ENCODE data around the gene INO80D.
"Not testable (repeated sequence)": the region's sequence is repeated elsewhere in the genome, so short reads cannot be mapped to it uniquely, and the experiment has no call there.

INO80D gene

DNA sequence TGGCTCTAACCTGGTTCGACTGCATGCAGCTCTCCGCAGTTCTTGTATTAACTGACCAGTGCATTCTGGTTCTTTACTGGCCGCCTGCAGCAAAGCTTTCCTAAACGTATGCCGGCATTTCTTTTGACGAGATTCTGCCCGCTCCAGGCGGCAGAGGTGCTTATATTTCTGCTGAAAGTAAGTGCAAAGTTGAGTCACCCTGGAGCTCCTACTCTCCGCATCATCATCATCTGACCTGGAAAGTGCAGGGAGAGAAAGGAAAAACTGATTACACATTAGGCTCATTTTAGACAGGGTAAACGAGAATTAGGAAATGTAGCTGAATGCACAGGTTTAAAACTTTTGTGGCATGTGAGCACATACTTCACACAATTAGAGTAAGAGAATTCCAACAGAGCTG is 57.9 kb downstream of the INO80D start:
- no peak for DNase-seq

DNA sequence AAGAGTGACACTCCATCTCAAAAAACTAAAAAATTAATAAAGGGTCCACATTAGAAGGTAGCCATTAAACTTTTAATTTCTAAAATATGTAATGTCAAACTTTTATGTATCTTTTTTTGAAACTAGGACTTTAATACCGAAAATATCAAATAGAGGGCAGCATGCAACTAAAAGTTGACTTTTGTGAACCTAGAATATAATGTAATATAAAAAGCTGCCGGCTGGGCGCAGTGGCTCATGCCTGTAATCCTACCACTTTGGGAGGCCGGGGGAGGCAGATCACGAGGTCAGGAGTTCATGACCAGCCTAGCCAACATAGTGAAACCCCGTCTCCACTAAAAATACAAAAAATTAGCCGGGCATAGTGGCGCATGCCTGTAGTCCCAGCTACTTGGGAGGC is 62.8 kb downstream of the INO80D start:
- no peak for DNase-seq

DNA sequence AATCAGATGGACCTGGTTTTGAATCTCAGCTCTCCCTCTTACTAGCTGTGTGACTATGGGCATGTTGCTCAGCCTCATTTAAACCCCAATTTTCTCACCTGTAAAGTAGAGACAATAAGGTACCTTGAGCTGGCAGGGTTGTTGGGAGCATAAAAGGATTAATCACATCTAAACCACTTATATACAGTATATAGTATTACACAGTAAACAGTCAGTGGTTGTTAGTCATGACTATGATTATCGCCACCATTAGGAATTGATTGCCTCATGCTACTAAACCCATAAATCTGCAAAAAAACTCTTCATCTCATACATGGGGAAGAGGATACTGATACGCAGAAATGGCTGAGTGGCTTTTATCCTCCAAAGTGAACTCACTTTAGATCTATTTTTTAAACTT is 65.8 kb downstream of the INO80D start:
- DNase-seq, result no peak

DNA sequence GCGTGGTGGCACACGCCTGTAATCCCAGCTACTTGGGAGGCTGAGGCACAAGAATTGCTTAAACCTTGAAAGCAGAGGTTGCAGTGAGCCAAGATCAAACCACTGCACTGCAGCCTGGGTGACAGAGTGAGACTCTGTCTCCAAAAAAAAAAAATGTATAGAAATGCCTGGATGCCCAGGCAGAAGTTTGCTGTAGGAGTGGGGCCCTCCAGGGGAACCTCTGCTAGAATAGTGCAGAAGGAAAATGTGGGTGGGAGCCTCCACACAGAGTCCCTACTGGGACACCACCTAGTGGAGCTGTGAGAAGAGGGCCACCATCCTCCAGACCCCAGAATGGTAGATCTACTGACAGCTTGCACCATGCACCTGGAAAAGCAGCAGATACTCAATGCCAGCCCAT is 70.2 kb downstream of the INO80D start:
- DNase-seq, result not testable (repeated sequence)

DNA sequence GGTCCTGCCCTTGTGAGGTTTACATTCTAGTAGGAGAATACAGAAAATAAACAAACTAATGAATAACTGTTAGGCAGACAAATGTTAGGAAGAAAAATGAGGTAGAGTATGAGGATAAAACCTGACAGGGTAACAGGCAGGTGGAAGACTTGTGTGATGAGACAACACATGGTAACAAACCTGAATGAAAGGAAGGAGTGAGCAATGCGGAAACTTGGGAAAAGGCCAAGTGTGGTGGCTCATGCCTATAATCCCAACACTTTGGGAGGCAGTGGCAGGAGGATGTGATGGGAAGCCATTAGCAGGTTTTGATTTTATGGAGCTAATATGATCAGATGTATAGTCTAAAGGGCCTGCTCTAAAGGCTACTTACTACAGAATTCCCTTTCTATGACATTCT is 74.2 kb downstream of the INO80D start:
- DNase-seq, result no peak

DNA sequence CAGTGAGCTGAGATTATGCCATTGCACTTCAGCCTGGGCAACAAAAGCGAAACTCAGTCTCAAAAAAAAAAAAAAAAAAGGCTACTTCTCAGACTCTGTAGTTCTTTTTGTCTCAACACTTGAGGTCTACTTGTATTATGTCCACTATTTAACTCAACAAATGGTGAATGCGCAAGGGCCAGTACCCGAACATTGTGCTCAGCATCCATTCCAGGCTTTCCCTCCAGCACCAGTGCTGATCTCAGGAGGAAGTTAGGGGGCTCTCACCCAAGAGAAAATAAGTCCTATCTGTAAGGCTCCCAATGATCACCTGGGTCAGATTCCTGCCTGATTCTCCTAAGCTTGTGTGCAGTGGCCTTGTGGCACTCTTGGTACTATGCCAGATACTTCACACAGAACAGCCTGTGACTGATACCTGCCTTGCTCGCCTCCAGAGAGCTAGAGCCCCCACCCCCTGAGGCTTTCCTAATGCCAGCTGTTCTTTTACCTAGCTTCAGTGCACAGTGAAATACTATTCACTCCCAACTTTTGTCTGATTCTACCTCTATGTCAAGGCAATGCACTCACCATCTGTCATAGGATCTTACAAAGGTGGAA is 74.9 kb downstream of the INO80D start:
- no peak for DNase-seq

DNA sequence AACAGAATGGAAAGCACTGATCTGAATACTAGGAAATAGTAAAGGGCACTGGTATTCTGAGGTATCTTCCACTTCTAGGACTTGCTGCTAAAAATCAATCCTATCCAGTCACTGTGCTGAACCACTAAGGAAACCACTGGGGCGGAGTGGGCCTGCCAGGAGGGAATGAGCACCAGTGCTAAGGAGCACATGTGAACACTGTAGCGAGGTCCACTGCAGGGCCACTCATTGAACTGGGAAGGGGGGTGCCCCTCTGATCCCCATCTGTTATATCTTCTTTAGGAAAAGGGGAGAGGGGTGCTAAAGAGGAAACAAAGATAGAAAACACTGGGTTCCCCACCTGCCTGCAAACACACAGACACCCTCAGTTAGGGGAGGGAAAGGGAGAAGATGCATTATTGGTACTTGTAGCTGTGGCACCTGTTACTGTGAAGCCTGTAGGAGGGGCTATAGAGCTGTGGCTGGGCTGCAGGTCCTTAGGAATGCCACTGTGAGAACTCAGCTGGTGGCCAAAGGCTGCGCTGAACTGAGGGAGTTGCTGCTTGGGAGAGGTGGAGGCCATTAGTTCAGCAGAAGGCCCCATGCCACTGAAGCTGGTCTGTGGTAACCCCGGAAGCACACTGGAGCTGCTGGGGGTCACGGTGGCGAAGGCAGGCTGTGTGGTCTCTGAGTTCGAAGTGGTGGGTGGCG is 81.8 kb downstream of the INO80D start:
- no peak for DNase-seq

DNA sequence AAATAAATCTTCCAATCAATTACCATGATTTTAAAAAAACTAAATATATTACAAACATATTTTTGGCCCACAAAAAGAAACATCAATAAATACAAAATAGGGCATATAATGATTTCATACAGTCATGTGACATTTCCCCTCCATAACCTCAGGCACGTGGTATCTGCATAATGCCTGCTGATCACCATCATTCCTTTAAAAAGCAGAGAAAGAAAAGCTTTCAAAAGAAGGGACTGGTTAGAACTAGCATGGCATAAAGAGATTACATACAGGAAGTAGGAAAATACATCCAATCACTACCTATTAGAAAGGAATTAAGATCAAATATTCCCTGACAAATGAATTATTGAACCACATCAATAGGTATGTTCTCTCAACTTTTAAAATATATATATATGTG is 83.5 kb downstream of the INO80D start:
- DNase-seq, result no peak

DNA sequence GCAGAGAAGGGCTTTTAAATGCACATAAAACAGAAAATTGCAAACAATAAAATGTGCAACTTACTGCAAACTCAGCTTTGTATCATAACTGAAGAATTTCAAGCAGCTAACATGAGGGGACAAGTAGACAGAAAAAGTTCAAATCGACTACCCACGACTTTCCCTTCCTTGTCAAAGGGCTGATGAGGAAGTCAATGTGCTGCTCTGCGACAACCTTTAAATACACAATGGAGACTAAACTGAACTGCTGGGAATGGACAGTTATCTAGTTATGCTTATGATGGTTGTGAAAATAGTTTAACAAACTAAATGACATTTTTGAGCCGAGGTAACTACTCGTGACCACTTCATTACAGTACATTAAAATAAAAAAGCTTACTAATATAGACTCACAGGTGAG is 84.1 kb downstream of the INO80D start:
- DNase-seq, result no peak

DNA sequence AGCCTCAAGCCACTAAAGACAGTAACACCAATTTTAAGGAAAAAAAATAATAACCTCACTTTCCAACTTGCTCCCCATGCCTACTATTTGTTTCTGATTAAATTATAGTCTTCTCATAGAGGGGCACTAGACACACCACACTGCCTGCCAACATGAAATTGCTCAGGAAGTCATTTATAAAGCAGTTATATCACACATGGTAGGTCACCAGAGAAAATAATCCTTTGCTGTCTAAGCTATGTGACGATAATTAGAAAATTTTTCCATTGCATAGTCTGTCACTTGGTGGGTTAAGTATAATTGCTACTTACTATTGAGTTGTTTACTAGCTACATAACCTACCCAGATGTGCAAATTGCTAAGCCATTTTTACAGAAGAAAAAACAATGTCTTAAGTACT is 85.2 kb downstream of the INO80D start:
- no peak for DNase-seq

DNA sequence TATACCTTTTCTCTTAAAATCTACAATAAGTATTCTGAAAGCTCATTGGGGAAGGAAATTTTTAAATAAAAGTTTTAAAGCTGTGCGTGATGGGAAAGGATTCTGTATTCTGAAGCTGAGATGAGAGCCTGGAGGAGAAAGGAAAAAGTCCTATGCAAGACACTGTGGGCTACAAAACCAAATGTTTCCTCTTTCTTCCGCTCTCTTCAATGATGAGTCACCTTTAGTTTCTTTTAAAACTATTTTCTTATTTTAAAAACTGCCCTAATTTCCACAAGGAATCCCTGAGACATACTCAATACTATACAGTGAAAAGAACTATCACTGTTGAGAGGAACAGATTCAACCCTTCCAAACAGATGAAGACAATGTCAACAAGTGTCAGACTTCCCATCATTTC is 87.4 kb downstream of the INO80D start:
- DNase-seq, result no peak

DNA sequence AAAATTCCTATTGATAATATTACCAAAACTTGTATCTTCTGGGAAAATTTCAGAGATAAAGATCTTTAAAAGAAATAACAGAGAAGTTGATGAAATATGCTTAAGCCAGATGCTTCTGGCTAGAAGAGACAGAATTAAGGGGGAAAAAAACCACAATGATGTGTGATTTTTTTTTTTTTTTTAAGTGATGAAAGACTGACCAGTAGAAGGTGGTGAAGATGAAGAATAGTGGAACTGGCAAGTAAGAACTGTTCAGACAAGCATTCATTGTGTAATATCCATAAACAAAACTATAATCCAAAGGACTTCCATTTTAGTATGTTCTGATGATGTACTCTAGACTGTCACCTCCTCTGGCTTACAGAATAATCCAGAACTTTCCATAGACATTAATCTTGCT is 89.8 kb downstream of the INO80D start:
- DNase-seq, result no peak

DNA sequence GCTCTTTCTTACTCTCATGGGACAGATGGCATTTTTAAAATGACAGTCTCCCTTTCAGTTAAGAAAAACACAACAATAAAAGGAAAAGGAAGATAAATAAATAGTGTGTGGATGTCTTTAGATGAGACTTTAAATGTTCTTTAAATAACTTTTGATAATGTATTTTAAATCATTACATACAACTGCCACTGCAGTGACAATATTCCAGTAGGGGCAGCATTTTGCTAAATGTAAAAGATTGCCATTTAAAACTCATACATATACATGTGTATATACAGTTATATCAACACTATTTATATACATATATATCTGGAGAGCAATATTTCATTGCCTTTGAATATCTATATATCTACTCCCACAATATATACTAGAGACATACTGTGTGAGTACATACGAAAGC is 90.7 kb downstream of the INO80D start:
- DNase-seq, result no peak

DNA sequence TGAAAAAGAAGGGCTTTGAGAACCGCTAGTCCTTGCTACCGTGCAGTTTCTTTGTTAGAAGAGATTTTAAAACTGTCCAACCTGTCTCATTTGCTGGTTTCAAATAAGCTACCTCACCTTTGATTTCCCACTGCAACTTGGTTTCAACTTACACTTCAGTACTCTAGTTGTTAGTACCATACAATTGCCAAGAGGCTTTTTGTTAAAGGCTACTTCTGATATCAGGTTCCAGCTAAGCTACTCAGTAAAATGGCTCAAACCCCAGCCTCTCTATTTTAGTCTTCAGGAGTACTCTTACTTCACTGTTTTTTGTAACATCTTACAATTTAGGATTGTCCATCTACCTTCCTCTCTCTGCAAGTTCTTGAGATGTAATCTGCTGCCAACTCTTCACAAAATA is 91.6 kb downstream of the INO80D start:
- no peak for DNase-seq

DNA sequence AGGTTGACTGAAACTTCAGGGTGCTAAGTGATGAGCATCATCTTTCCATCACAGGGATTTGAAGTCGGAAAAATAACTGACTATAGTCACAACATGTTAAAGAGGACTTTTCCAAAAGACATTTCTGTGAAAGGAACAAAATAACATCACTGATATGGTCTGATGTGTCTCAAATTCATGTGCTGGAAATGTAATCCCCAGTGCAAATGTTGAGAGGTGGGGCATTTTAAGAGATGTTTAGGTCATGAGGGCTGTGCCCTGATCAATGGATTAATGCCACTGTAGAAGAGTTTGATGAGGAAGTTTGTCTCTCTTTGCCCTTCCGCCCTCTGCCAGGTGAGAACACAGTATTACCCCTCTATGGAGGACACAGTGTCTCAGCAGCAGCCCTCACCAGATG is 95.9 kb downstream of the INO80D start:
- no peak for DNase-seq

DNA sequence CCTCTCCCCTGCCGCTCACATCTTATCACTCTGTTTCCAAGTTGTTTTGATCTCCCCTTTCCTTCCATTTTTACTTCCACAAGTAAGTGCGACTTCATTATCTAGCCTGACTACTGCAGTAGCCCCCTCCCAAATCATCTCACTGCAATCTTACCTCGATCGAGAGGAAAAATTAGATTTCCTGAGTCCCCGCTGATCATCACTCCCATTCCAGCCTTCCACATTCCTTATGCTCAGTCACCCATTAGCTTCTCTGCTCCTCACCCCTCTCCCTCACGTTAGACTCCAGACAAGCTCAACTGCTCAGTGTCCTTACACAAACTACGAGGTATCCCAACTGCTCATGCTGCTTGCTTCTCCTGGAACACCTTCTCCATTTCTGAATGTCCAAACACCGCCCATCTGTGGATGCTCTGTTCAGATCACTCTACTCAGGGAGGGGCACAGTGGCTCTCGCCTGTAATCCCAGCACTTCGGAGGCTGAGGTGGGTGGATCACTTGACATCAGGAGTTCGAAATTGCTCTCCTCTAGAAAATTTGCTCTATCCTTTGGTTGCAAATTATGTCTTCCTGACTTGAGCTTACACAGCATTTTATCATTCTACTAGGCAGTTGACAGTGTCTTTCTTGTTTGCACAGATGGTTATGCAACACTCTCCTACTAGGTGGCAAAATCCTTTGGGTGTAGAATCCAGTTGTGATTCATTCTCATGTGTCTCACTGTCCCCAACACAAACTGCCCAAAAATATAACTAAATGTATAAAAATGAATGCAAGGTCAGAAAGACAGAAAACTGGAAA is 96.5 kb downstream of the INO80D start:
- DNase-seq, result no peak

DNA sequence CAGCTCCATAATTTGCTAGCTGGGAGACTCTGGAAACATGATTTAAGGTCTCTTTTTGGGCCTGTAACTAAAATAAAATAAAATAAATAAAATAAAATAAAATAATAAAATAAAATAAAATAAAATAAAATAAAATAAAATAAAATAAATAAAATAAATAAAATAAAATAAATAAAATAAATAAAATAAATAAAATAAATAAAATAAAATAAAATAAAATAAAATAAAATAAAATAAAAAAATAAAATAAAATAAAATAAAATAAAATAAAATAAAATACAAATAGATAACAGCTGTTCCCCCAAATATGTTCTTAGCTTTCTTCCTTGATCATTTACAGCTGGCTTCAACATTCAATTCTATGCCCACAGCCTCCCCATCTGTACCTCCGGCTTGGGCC is 97.3 kb downstream of the INO80D start:
- DNase-seq, result not testable (repeated sequence)

DNA sequence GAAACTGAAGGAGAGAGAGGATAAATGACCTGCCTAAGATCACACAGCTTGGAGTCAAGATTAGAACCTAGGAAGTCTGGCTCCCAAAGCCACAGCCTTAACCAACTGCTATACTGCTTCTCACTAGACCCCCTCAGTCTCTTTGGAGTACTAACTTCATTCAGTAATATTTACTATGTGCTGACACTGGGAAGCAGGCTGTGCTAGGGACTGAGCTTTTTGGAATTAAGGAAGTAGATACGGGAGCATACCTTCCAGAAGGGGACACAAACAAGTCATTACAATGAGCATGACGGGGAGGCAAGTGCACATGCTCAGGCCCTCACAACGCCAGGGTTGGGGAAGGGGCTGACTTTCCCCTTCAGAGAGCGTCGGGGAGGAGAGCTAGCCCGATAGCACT is 97.7 kb downstream of the INO80D start:
- no peak for DNase-seq

DNA sequence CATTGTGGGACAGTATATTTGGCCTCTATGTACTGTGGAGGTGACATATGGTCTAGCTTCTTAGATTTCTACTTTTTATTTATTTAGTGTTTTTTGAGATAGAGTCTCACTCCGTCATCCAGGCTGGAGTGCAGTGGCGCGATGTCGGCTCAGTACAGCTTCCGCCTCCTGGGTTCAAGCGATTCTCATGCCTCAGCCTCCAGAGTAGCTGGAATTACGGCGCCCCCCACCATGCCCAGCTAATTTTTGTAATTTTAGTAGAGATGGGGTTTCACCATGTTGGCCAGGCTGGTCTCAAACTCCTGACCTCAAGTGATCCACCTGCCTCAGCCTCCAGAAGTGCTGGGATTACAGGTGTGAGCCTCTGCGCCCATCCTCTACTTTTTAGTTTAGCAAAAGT is 99.6 kb downstream of the INO80D start:
- not testable (repeated sequence) for DNase-seq

DNA sequence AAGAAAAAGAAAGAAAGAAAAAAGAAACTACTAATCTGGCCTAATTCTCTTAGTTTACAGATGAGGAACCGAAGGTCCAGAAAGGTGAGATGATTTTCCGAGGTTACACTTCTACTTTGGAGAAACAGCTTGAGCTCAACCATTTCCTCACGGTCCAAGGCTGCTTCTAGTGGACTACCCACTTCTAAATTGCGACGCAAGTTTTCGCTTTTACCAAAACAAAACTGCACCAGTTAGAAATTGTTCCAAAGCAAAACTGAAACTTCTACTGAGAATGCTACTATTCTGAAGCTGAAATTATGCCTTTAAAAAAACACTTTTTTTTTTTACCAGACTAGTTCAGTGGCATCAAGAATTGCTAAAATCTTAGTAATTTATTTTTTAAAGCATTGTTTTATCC is 101.6 kb downstream of the INO80D start:
- no peak for DNase-seq

DNA sequence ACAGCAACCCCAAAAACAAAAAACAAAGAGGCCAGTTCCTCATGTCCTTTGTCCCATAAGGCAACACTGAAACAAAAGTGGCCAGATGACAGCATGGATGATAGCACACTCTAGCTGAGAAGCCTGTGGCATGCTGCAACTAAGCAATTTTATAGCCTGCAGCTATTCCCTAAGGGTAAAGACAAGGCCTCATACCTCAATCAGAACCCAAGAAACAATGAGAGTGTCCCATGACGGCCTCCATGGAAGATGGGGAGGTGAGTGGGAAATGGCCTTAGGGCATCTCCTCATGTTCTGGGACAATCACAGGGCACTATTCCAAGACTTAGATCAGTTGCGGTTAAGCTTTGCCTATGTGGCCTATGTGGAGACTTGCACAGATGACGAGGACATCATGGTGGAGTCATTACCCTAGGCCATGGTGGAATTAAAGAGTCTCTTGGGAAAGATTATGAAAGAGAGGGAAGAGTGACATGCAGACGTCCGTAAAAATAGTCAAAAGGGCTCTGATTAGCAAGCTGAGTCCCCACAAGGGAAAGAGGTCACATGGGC is 103.1 kb downstream of the INO80D start:
- DNase-seq, result no peak

DNA sequence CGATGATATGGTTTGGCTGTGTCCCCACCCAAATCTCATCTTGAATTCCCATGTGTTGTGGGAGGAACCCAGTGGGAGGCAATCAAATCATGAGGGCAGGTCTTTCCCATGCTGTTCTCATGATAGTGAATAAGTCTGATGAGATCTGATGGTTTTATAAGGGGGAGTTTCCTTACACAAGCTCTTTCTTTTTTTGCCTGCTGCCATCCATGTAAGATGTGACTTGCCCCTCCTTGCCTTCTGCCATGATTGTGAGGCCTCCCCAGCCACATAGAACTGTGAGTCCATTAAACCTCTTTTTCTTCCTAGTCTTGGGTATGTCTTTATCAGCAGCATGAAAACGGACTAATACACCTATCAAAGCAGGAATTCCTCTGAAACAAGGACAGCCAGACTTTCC is 107.2 kb downstream of the INO80D start:
- DNase-seq, result not testable (repeated sequence)

DNA sequence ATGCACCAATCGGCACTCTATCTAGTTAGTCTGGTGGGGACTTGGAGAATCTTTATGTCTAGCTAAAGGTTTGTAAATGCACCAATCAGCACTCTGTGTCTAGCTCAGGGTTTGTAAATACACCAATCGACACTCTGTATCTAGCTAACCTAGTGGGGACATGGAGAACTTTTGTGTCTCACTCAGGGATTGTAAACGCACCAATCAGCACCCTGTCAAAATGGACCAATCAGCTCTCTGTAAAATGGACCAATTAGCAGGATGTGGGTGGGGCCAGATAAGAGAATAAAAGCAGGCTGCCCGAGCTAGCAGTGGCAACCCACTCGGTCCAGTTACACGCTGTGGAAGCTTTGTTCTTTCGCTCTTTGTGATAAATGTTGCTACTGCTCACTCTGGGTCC is 108.3 kb downstream of the INO80D start:
- not testable (repeated sequence) for DNase-seq

Data from hippocampal formation (tissue), 2 donors.